OCI-LY1 (cell line): ENCODE measurements around the gene LRP10.

Experiments
- EZH2 ChIP-seq: fragments of 200-600 bp; sonication (generic), shearing (Covaris generic); IDR thresholded peaks from 2 replicates; pipeline ENCODE4 v1.8.0; 2017; ENCODE audit warnings: borderline replicate concordance, mixed run types, mild to moderate bottlenecking, antibody characterized with exemption, low read length, moderate library complexity, mixed read lengths
- TF ChIP-seq, protein P1 (sequence below): fragments of 200-600 bp; sonication (generic), shearing (Covaris generic); IDR thresholded peaks from 2 replicates; pipeline ENCODE4 v1.5.1; 2017; ENCODE audit warnings: mild to moderate bottlenecking, antibody characterized with exemption, low read length, moderate library complexity, mixed read lengths

- TF ChIP-seq, protein P1, sequence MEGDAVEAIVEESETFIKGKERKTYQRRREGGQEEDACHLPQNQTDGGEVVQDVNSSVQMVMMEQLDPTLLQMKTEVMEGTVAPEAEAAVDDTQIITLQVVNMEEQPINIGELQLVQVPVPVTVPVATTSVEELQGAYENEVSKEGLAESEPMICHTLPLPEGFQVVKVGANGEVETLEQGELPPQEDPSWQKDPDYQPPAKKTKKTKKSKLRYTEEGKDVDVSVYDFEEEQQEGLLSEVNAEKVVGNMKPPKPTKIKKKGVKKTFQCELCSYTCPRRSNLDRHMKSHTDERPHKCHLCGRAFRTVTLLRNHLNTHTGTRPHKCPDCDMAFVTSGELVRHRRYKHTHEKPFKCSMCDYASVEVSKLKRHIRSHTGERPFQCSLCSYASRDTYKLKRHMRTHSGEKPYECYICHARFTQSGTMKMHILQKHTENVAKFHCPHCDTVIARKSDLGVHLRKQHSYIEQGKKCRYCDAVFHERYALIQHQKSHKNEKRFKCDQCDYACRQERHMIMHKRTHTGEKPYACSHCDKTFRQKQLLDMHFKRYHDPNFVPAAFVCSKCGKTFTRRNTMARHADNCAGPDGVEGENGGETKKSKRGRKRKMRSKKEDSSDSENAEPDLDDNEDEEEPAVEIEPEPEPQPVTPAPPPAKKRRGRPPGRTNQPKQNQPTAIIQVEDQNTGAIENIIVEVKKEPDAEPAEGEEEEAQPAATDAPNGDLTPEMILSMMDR = no peak
- TF ChIP-seq EZH2 = no peak
Measured at GRCh38 chr14:22893706-22894105, 22.2 kb downstream of the LRP10 start.
